Thymus (tissue), 11 donors: ENCODE data around the gene CEP83. TPM values are rescaled to one million over a fixed set of nuclear protein-coding genes. Genes with fewer than 3 reads are reported as not detected.

Experiments used
- DNase-seq, 9 donors: peaks; one replicate each; pipeline ENCODE4 v3.0.0-alpha.2; 2013; ENCODE audit warnings: low spot score in 9 of 9, low read depth in 6 of 9, missing footprints in 1 of 9
- H3K27ac ChIP-seq, 2 donors: one replicate each; pipeline ENCODE4 v1.5.1; 2013; ENCODE audit warnings: control low read depth in 1 of 2, low read depth in 1 of 2, low read length in 1 of 2, mild to moderate bottlenecking in 1 of 2, moderate library complexity in 1 of 2
- H3K27me3 ChIP-seq, 2 donors: one replicate each; pipeline ENCODE4 v1.5.1; 2013; ENCODE audit warnings: low read length in 1 of 2; ENCODE audit not compliant: control insufficient read depth in 2 of 2, insufficient read depth in 1 of 2
- H3K36me3 ChIP-seq, 2 donors: one replicate each; pipeline ENCODE4 v1.5.1; 2013; ENCODE audit warnings: low read length in 1 of 2, mild to moderate bottlenecking in 1 of 2, moderate library complexity in 1 of 2; ENCODE audit not compliant: control insufficient read depth in 2 of 2, insufficient read depth in 2 of 2
- H3K4me1 ChIP-seq, 2 donors: one replicate each; pipeline ENCODE4 v1.5.1; 2013; ENCODE audit warnings: low read length in 2 of 2; ENCODE audit not compliant: control insufficient read depth in 2 of 2, insufficient read depth in 2 of 2
- H3K4me3 ChIP-seq, 2 donors: one replicate each; pipeline ENCODE4 v1.5.1; 2013; ENCODE audit warnings: low read length in 2 of 2, control low read depth in 1 of 2, mild to moderate bottlenecking in 1 of 2
- H3K9me3 ChIP-seq, 2 donors: one replicate each; pipeline ENCODE4 v1.5.1; 2013; ENCODE audit warnings: low read length in 1 of 2, mild to moderate bottlenecking in 1 of 2; ENCODE audit not compliant: control insufficient read depth in 2 of 2, insufficient read depth in 1 of 2
- WGBS: extraction: QIAGEN DNeasy Blood & Tissue Kit; methylation state at CpG from one replicate; pipeline ENCODE4 v1.1.7; 2013; 5-methylcytosine and 5-hydroxymethylcytosine counted together
- polyA plus RNA-seq: library from polyadenylated mRNA; stranded (reverse); fragments of 200-250 nt; gene quantifications from one replicate; pipeline ENCODE4 v1.2.3, GENCODE V29; 2013
- total RNA-seq: library from RNA; stranded (reverse); fragments of 120-200 nt; gene quantifications from one replicate; pipeline ENCODE4 v1.2.4, GENCODE V29; 2013
- donor health status: healthy.

CEP83 gene
- total and polyA plus RNA-seq, 2 donors = 15.1 TPM

DNA sequence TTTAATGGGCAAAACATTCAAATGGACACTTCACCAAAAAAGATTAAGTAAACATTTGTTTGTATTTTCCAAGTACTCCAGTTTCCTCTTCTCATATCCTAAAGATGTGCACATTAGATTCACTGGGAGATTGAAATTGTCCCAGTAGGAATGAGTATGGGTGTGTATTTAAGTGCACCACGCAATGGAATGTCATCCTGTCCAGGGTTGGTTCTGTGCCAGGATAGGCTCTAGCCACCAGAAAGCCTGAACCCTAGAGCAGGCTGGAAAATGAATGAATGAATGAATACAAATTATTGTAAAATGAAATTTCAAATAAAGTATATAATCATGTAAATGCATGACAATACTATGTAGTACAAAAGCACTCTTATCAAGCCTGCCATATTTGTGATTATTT lies 14.0 kb downstream of the CEP83 start:
- H3K4me3 ChIP-seq = no peak overlapping the region
- no peak overlapping the region for H3K27ac ChIP-seq
- WGBS = 97% methylated on average over 1 of the region's 1 CpG
- H3K9me3 ChIP-seq = peaks cover 0 to 2% of the 10 kb centered on the region in 2 donors
- no peaks in the 10 kb centered on the region for H3K27me3 ChIP-seq
- no peaks in the 10 kb centered on the region for H3K36me3 ChIP-seq
- no peak for DNase-seq
- H3K4me1 ChIP-seq = no peaks in the 10 kb centered on the region

- no peak for DNase-seq
- Histone ChIP-seq H3K9me3 (peaks cover 0 to 9% of the 10 kb centered on the region in 2 donors), H3K27ac (no peak overlapping the region), H3K4me1 (peaks cover 6 to 9% of the 10 kb centered on the region in 2 donors), H3K36me3 (no peaks in the 10 kb centered on the region), H3K27me3 (no peaks in the 10 kb centered on the region), H3K4me3 (no peak overlapping the region)
- 100% methylated on average over 1 of the region's 1 CpG for WGBS
Observed at GRCh38 chr12:94437303-94437702, 22.4 kb downstream of the CEP83 start.

GRCh38 chr12:94435511-94435927 lies 24.1 kb downstream of the CEP83 start:
- H3K4me3 ChIP-seq = no peak overlapping the region
- DNase-seq = peak in 6 of 9 donors; percentile 19 to 69 (median 36)
- WGBS = 8% methylated on average over 5 of the region's 5 CpGs

GRCh38 chr12:94434171-94434570 lies 25.5 kb downstream of the CEP83 start:
- DNase-seq = no peak
- H3K9me3 ChIP-seq = peaks cover 2 to 17% of the 10 kb centered on the region in 2 donors
- no peaks in the 10 kb centered on the region for H3K36me3 ChIP-seq
- 77% methylated on average over 3 of the region's 3 CpGs for WGBS
- peaks cover 6 to 9% of the 10 kb centered on the region in 2 donors for H3K4me1 ChIP-seq
- H3K27ac ChIP-seq = no peak overlapping the region
- H3K27me3 ChIP-seq = no peaks in the 10 kb centered on the region
- H3K4me3 ChIP-seq = no peak overlapping the region

More at GRCh38 chr12:94435511-94435927, 24.1 kb downstream of the CEP83 start:
- no peaks in the 10 kb centered on the region for H3K36me3 ChIP-seq
- H3K27ac ChIP-seq = peak overlapping the region in 1 of 2 donors; percentile 8
- H3K4me1 ChIP-seq = peaks cover 6 to 9% of the 10 kb centered on the region in 2 donors
- no peaks in the 10 kb centered on the region for H3K27me3 ChIP-seq
- H3K9me3 ChIP-seq = peaks cover 0 to 9% of the 10 kb centered on the region in 2 donors

DNA sequence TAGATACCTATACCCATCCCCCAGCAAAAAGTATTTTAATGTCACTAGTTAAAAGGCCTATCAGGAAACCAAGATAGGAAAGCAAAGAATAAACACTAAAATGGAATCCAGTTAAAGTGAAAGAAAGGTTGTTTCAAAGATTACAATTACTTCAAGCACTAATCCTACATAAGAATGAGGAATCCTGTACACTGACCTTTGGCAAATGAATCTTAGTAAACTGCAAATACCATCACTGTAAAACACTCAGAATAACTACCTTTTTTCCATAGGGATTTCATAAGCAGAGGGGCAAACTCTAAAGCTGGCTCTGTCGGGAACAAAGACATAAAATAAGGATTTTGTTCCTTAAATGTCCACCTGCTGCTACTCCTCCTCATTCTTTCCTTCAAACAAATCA lies 25.9 kb downstream of the CEP83 start:
- 81% methylated on average over 1 of the region's 1 CpG for WGBS
- no peak for DNase-seq
- peaks cover 6 to 9% of the 10 kb centered on the region in 2 donors for H3K4me1 ChIP-seq

DNA sequence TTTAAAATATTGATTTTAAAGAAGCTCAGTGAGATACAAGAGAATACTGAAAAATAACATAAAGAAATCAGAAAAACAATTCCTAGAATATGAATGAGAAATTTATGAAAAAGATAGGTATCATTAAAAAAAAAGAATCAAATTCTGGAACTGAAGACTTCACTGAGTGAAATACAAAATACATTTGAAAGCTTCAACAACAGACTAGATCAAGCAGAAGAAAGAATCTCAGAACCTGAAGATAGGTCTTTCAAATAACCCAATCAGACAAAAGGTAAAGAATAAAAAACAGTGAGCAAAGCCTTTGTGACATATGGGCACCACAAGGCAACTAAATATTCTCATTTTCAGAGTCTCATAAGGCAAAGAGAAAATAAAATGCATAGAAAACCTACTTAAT lies 29.4 kb downstream of the CEP83 start:
- H3K4me3 ChIP-seq = no peak overlapping the region
- no peaks in the 10 kb centered on the region for H3K27me3 ChIP-seq
- peaks cover 2 to 8% of the 10 kb centered on the region in 2 donors for H3K9me3 ChIP-seq
- H3K27ac ChIP-seq = no peak overlapping the region
- H3K4me1 ChIP-seq = peaks cover under 1 to 2% of the 10 kb centered on the region in 2 donors
- H3K36me3 ChIP-seq = no peaks in the 10 kb centered on the region
- DNase-seq = no peak

More for the DNA sequence above, 25.9 kb downstream of the CEP83 start:
- H3K9me3 ChIP-seq = peaks cover 2 to 17% of the 10 kb centered on the region in 2 donors
- no peak overlapping the region for H3K27ac ChIP-seq
- H3K4me3 ChIP-seq = no peak overlapping the region
- no peaks in the 10 kb centered on the region for H3K27me3 ChIP-seq
- no peaks in the 10 kb centered on the region for H3K36me3 ChIP-seq

DNA sequence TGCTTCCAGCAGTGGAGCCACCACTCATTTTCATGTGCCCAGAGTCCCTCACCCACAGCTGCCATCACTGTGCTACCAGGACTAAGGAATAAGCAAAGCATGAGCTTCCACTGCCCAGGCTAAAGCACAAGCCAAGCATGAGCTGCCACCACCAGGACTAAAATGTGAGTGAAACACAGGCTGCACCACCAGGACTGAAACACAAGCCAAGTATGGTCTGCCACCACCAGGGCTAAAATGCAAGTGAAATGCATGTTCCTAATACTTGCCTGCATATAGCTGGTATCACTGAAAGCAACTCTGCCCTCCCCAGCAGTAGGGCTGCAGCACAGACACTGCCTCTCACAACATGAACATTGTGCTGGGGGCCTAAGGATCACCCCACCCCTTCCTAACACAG lies 30.0 kb downstream of the CEP83 start:
- DNase-seq = no peak
- Histone ChIP-seq H3K36me3 (no peaks in the 10 kb centered on the region), H3K27me3 (no peaks in the 10 kb centered on the region), H3K4me1 (no peaks in the 10 kb centered on the region), H3K27ac (no peak overlapping the region), H3K4me3 (no peak overlapping the region), H3K9me3 (peaks cover 2 to 8% of the 10 kb centered on the region in 2 donors)

GRCh38 chr12:94429191-94429590 lies 30.5 kb downstream of the CEP83 start:
- DNase-seq = no peak
- WGBS = 96% methylated on average over 2 of the region's 2 CpGs
- no peak overlapping the region for H3K27ac ChIP-seq
- no peaks in the 10 kb centered on the region for H3K27me3 ChIP-seq
- peaks cover 2 to 8% of the 10 kb centered on the region in 2 donors for H3K9me3 ChIP-seq
- H3K4me1 ChIP-seq = no peaks in the 10 kb centered on the region
- no peaks in the 10 kb centered on the region for H3K36me3 ChIP-seq
- H3K4me3 ChIP-seq = no peak overlapping the region

DNA sequence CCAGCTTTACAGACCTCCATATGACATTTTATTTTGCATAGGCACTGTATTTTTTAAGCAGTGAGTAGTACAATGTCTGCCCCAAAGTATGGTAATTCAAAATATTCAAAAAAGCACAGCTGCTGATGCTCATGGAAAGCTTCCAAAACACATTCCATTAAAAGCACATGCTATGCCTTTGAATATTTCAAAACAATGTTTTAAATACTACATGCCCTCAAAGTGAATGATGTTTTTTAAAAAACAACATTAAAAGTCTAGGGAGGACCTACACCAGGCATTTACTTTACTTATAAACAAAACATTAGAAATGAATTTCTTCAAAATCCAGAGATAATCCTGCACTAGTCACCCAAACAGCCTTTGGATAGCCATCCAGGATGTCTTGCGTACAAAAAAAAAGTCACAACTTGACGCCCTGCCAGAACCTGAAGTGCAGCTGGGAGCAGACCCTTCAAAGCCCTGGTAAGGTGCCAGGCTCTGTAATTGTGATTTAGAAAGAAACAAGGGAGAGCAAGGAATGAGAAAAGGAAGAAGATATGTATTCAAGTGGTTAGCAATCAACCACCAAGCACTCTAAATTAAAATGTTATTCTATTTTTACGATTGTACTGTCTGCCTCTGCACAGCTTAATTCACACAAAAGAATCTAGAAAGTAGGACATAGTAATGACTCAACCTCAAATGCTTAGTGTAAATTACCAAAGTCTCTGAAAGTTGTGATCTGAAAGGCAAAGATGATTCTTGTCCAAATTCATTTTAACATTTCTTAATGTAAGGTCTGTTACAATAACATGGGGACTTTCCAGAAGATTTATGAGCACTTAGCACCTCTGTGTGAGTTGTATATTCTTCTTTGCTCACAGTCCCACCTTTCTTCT lies 31.9 kb downstream of the CEP83 start:
- H3K4me1 ChIP-seq = no peaks in the 10 kb centered on the region
- peak in 3 of 9 donors; percentile 4 to 30 (median 8) for DNase-seq
- H3K36me3 ChIP-seq = no peaks in the 10 kb centered on the region
- WGBS = 4% methylated on average over 3 of the region's 3 CpGs
- H3K4me3 ChIP-seq = no peak overlapping the region
- peaks cover 2 to 21% of the 10 kb centered on the region in 2 donors for H3K9me3 ChIP-seq
- no peaks in the 10 kb centered on the region for H3K27me3 ChIP-seq
- H3K27ac ChIP-seq = no peak overlapping the region
